ENCODE measurements around the gene BCL2. TPM values are rescaled to one million over a fixed set of nuclear protein-coding genes. Genes with fewer than 3 reads are reported as not detected.

Gene BCL2
- total RNA-seq, 1 donor from 2014 or later, result 4.9 TPM

GRCh38 chr18:63316612-63317555 lies 2.7 kb downstream of the BCL2 start:
- H3K79me2 ChIP-seq (ENCODE audit: low read depth), result no peaks in the 10 kb centered on the region
- H3K4me2 ChIP-seq, result no peak overlapping the region
- peaks cover 10% of the 10 kb centered on the region for H3K27me3 Mint-ChIP-seq (ENCODE audit: insufficient read depth, low read depth)
- no peak overlapping the region for H3K9ac ChIP-seq
- H3K27ac ChIP-seq, result no peak overlapping the region
- no peak overlapping the region for H3K27ac Mint-ChIP-seq
- no peak for DNase-seq (ENCODE audit: low spot score)
- peaks cover 24% of the 10 kb centered on the region for H3F3A ChIP-seq (ENCODE audit: low read depth)
- peaks cover 9% of the 10 kb centered on the region for H3K4me1 ChIP-seq
- TF ChIP-seq EZH2phosphoT487 (IDR thresholded peaks at IDR 0.05) (no peak), CTCF (IDR thresholded peaks at IDR 0.05) (no peak), EZH2 (IDR thresholded peaks at IDR 0.05) (no peak)
- no peaks in the 10 kb centered on the region for H3K36me3 ChIP-seq
- H3K9me3 ChIP-seq (ENCODE audit: low read depth), result no peaks in the 10 kb centered on the region
- H3K4me1 Mint-ChIP-seq, result peaks cover 28% of the 10 kb centered on the region
- no peak overlapping the region for H2AFZ ChIP-seq (replicated peaks)
- peaks cover 8% of the 10 kb centered on the region for H4K20me1 ChIP-seq (ENCODE audit: low read depth)
- H3K9me3 Mint-ChIP-seq, result no peaks in the 10 kb centered on the region
- peaks cover 11% of the 10 kb centered on the region for H3K36me3 Mint-ChIP-seq
- peak overlapping the region; percentile 90 for H3K4me3 Mint-ChIP-seq
- H3K4me3 ChIP-seq, result no peak overlapping the region
- peaks cover 56% of the 10 kb centered on the region for H3K27me3 ChIP-seq

GRCh38 chr18:63315876-63316275 lies 3.7 kb downstream of the BCL2 start:
- DNase-seq (ENCODE audit: low spot score), result no peak
- Mint-ChIP-seq H3K27me3 (ENCODE audit: insufficient read depth, low read depth) (peaks cover 7% of the 10 kb centered on the region), H3K4me3 (no peak overlapping the region), H3K27ac (no peak overlapping the region), H3K36me3 (peaks cover 12% of the 10 kb centered on the region), H3K4me1 (peaks cover 25% of the 10 kb centered on the region), H3K9me3 (no peaks in the 10 kb centered on the region)
- no peak for TF ChIP-seq EZH2 (IDR thresholded peaks at IDR 0.05)
- no peak for TF ChIP-seq EZH2phosphoT487 (IDR thresholded peaks at IDR 0.05)
- TF ChIP-seq CTCF (IDR thresholded peaks at IDR 0.05), result no peak
- peaks cover 8% of the 10 kb centered on the region for H4K20me1 ChIP-seq (ENCODE audit: low read depth)
- no peak overlapping the region for H3K27ac ChIP-seq
- H3F3A ChIP-seq (ENCODE audit: low read depth), result peaks cover 13% of the 10 kb centered on the region
- no peak overlapping the region for H2AFZ ChIP-seq (replicated peaks)
- H3K36me3 ChIP-seq, result no peaks in the 10 kb centered on the region
- H3K4me1 ChIP-seq, result peaks cover 9% of the 10 kb centered on the region
- no peaks in the 10 kb centered on the region for H3K9me3 ChIP-seq (ENCODE audit: low read depth)
- no peak overlapping the region for H3K9ac ChIP-seq
- peaks cover 46% of the 10 kb centered on the region for H3K27me3 ChIP-seq
- H3K4me2 ChIP-seq, result no peak overlapping the region
- H3K4me3 ChIP-seq, result no peak overlapping the region
- no peaks in the 10 kb centered on the region for H3K79me2 ChIP-seq (ENCODE audit: low read depth)

- Mint-ChIP-seq H3K36me3 (peaks cover 15% of the 10 kb centered on the region), H3K27ac (no peak overlapping the region), H3K27me3 (ENCODE audit: insufficient read depth, low read depth) (peaks cover 7% of the 10 kb centered on the region), H3K9me3 (no peaks in the 10 kb centered on the region), H3K4me1 (peaks cover 24% of the 10 kb centered on the region), H3K4me3 (no peak overlapping the region)
- Histone ChIP-seq H3F3A (ENCODE audit: low read depth) (peaks cover 13% of the 10 kb centered on the region), H3K4me1 (peaks cover 9% of the 10 kb centered on the region), H4K20me1 (ENCODE audit: low read depth) (peaks cover 8% of the 10 kb centered on the region), H3K4me2 (no peak overlapping the region), H3K27me3 (peaks cover 41% of the 10 kb centered on the region), H3K36me3 (no peaks in the 10 kb centered on the region), H3K27ac (no peak overlapping the region), H2AFZ (replicated peaks) (no peak overlapping the region), H3K79me2 (ENCODE audit: low read depth) (no peaks in the 10 kb centered on the region), H3K4me3 (no peak overlapping the region), H3K9me3 (ENCODE audit: low read depth) (no peaks in the 10 kb centered on the region), H3K9ac (no peak overlapping the region)
- no peak for DNase-seq (ENCODE audit: low spot score)
- TF ChIP-seq CTCF (IDR thresholded peaks at IDR 0.05) (no peak), EZH2 (IDR thresholded peaks at IDR 0.05) (no peak), EZH2phosphoT487 (IDR thresholded peaks at IDR 0.05) (no peak)
These were observed 4.4 kb downstream of the BCL2 start for GRCh38 chr18:63315131-63315662.
